K562 (cell line): ENCODE measurements around the gene YBEY. TPM values are rescaled to one million over a fixed set of nuclear protein-coding genes. Genes with fewer than 3 reads are reported as not detected.

Experiments
- EHMT2 ChIP-seq: fragments of 450-650 bp; IDR thresholded peaks from 2 replicates; pipeline ENCODE4 v1.6.1; 2018; ENCODE audit warnings: antibody characterized with exemption
- FUS ChIP-seq: fragments of 200-400 bp; formaldehyde crosslinking; optimal IDR thresholded peaks from 2 replicates; pipeline ENCODE3; 2017; ENCODE audit warnings: low read depth, low read length
- MCM3 ChIP-seq: fragments of 450-650 bp; IDR thresholded peaks from 2 replicates; pipeline ENCODE4 v1.6.1; 2016
- RBBP5 ChIP-seq: fragments of 200-600 bp; sonication (generic); IDR thresholded peaks from 2 replicates; pipeline ENCODE4 v1.6.1; 2012; ENCODE audit warnings: borderline replicate concordance, mild to moderate bottlenecking, low read length, control low read depth, inconsistent platforms; ENCODE audit not compliant: insufficient read depth, poor library complexity, severe bottlenecking
- REST ChIP-seq, 2 experiments: fragments of 450-650 bp; formaldehyde crosslinking in 1 of 2; IDR thresholded peaks; 2 replicates each; pipeline versions ENCODE4 v1.4.0 to v1.6.1; 2014 to 2020; ENCODE audit warnings: mild to moderate bottlenecking in 2 of 2, borderline replicate concordance in 1 of 2, low read depth in 1 of 2
- polyA plus RNA-seq, 8 experiments: library from polyadenylated mRNA; depleted of rRNA in 4 of 8; stranded (reverse) in 5 of 8; unstranded in 3 of 8; fragments of >200 nt; fragmentation: Nextera tagmentation in 2 of 8; fragmentation: Illumina TruSeq in 1 of 8; extraction: Ambion mirVana in 2 of 8; extraction: Trizol in 1 of 8; gene quantifications; 2 replicates each; pipeline versions ENCODE4 v1.2.1 to v1.2.3, GENCODE V29; 2011 to 2014; ENCODE audit warnings: inconsistent platforms in 1 of 8, missing spikeins in 1 of 8
- total RNA-seq, 7 experiments: library from RNA; depleted of rRNA in 6 of 7; stranded (reverse); fragments of >200 nt in 6 of 7; fragmentation: Illumina TruSeq in 2 of 7; extraction: Trizol in 2 of 7; gene quantifications; 2 replicates each; pipeline versions ENCODE4 v1.2.1 to v1.2.3, GENCODE V29; 2011 to 2021; ENCODE audit warnings: low replicate concordance in 1 of 7
- TF ChIP-seq, protein P1 (sequence below): sonication (generic); formaldehyde crosslinking; IDR thresholded peaks from 2 replicates; pipeline ENCODE4 v1.8.1; 2023; ENCODE audit warnings: mild to moderate bottlenecking, missing genetic modification reagents

YBEY gene
- total and polyA plus RNA-seq, 9 of the 15 experiments (the other 6 are each of a cell fraction or from before 2014, with no cell fraction given), result 6.4 to 28.0 (median 12.4) TPM

GRCh38 chr21:46297338-46298271 lies 11.5 kb downstream of the YBEY start (continued):
- TF ChIP-seq REST (IDR thresholded peaks at IDR 0.05; ENCODE audit: borderline replicate concordance) (no peak), REST (CRISPR knock-in tag; IDR thresholded peaks at IDR 0.05; ENCODE audit: low read depth) (no peak), RBBP5 (no peak), MCM3 (no peak), EHMT2 (no peak), FUS (no peak)
- TF ChIP-seq, protein P1, sequence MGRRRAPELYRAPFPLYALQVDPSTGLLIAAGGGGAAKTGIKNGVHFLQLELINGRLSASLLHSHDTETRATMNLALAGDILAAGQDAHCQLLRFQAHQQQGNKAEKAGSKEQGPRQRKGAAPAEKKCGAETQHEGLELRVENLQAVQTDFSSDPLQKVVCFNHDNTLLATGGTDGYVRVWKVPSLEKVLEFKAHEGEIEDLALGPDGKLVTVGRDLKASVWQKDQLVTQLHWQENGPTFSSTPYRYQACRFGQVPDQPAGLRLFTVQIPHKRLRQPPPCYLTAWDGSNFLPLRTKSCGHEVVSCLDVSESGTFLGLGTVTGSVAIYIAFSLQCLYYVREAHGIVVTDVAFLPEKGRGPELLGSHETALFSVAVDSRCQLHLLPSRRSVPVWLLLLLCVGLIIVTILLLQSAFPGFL (CRISPR knock-in tag), result no peak
- TF ChIP-seq, all 486 proteins: peak for 8
